Activated T-helper 1 cell treated with anti-CD3 and anti-CD28 coated beads, Interleukin-2, amount 50 U/mL, for 16 hours (primary cell): Measurements from ENCODE around the gene DCUN1D4.

Experiments
- DNase-seq, 2 donors: peaks; one replicate each; pipeline ENCODE4 v3.0.0-alpha.2; 2020; ENCODE audit warnings: low read depth in 1 of 2, low spot score in 1 of 2

The DCUN1D4 gene

GRCh38 chr4:51853027-51853682 lies 10.2 kb downstream of the DCUN1D4 start:
- no peak for DNase-seq

- no peak for DNase-seq
Measured at GRCh38 chr4:51855270-51855669, 12.3 kb downstream of the DCUN1D4 start.

- DNase-seq = no peak
Measured at GRCh38 chr4:51855751-51856150, 12.8 kb downstream of the DCUN1D4 start.

- no peak for DNase-seq
Measured at GRCh38 chr4:51858605-51859202, 15.8 kb downstream of the DCUN1D4 start.

- DNase-seq = no peak
Measured at GRCh38 chr4:51859476-51860031, 16.6 kb downstream of the DCUN1D4 start.

GRCh38 chr4:51862199-51862598 lies 19.2 kb downstream of the DCUN1D4 start:
- no peak for DNase-seq

GRCh38 chr4:51862781-51863180 lies 19.8 kb downstream of the DCUN1D4 start:
- DNase-seq = no peak

- no peak for DNase-seq
Measured at GRCh38 chr4:51865717-51866116, 22.8 kb downstream of the DCUN1D4 start.

GRCh38 chr4:51866835-51867234 lies 23.9 kb downstream of the DCUN1D4 start:
- DNase-seq = no peak

- no peak for DNase-seq
Measured at GRCh38 chr4:51867689-51868448, 24.9 kb downstream of the DCUN1D4 start.

GRCh38 chr4:51868449-51868847 lies 25.5 kb downstream of the DCUN1D4 start:
- DNase-seq = no peak

GRCh38 chr4:51870441-51871188 lies 27.7 kb downstream of the DCUN1D4 start:
- no peak for DNase-seq

GRCh38 chr4:51872283-51872997 lies 29.5 kb downstream of the DCUN1D4 start:
- no peak for DNase-seq

- DNase-seq = no peak
Measured at GRCh38 chr4:51874551-51874950, 31.6 kb downstream of the DCUN1D4 start.

GRCh38 chr4:51878431-51878830 lies 35.5 kb downstream of the DCUN1D4 start:
- DNase-seq = no peak

- no peak for DNase-seq
Measured at GRCh38 chr4:51880016-51880915, 37.3 kb downstream of the DCUN1D4 start.

- no peak for DNase-seq
Measured at GRCh38 chr4:51884055-51884454, 41.1 kb downstream of the DCUN1D4 start.

GRCh38 chr4:51884606-51885005 lies 41.7 kb downstream of the DCUN1D4 start:
- DNase-seq = no peak

- no peak for DNase-seq
Measured at GRCh38 chr4:51885363-51885762, 42.4 kb downstream of the DCUN1D4 start.

- no peak for DNase-seq
Measured at GRCh38 chr4:51890760-51891159, 47.8 kb downstream of the DCUN1D4 start.
